CD14-positive monocyte (primary cell): Measurements from ENCODE around the gene GAREM1. TPM values are rescaled to one million over a fixed set of nuclear protein-coding genes. Genes with fewer than 3 reads are reported as not detected.

Source experiments
- DNase-seq, 3 donors: peaks; one replicate each; pipeline ENCODE4 v3.0.0-alpha.2; 2011 to 2022
- H2AFZ ChIP-seq: 2 replicates; pipeline ENCODE4 v1.6.0; 2012; ENCODE audit warnings: mild to moderate bottlenecking, low read depth, low read length, inconsistent platforms; ENCODE audit not compliant: insufficient read depth, poor library complexity, severe bottlenecking
- H3K27ac ChIP-seq, 2 donors: 1 replicate in 1 of 2; 2 replicates in 1 of 2; pipeline ENCODE4 v1.5.1; 2012 to 2013; ENCODE audit warnings: low read length in 2 of 2, control low read depth in 1 of 2, inconsistent platforms in 1 of 2, low read depth in 1 of 2, mild to moderate bottlenecking in 1 of 2
- H3K27me3 ChIP-seq, 2 donors: one replicate each; pipeline versions ENCODE4 v1.6.0 to v1.6.1; 2011 to 2013; ENCODE audit warnings: low read length in 2 of 2; ENCODE audit not compliant: control insufficient read depth in 2 of 2, insufficient read depth in 2 of 2
- H3K36me3 ChIP-seq, 2 donors: replicated peaks in 1 of 2; 1 replicate in 1 of 2; 2 replicates in 1 of 2; pipeline versions ENCODE4 v1.5.1 to v1.6.1; 2012 to 2013; ENCODE audit warnings: low read length in 2 of 2, control low read depth in 1 of 2, inconsistent platforms in 1 of 2, mild to moderate bottlenecking in 1 of 2; ENCODE audit not compliant: insufficient read depth in 2 of 2, control insufficient read depth in 1 of 2
- H3K4me1 ChIP-seq, 2 donors: 1 replicate in 1 of 2; 2 replicates in 1 of 2; pipeline versions ENCODE4 v1.5.1 to v1.6.1; 2012 to 2013; ENCODE audit warnings: low read length in 2 of 2, control low read depth in 1 of 2, inconsistent platforms in 1 of 2, mild to moderate bottlenecking in 1 of 2, moderate library complexity in 1 of 2; ENCODE audit not compliant: insufficient read depth in 2 of 2, control insufficient read depth in 1 of 2
- H3K4me2 ChIP-seq: replicated peaks from 2 replicates; pipeline ENCODE3; 2012; ENCODE audit warnings: low read length, moderate library complexity, mild to moderate bottlenecking; ENCODE audit not compliant: poor library complexity, severe bottlenecking; ENCODE audit errors: extremely low read depth
- H3K4me3 ChIP-seq, 3 experiments: fragments of 200-600 bp in 1 of 3; sonication (generic) in 1 of 3; replicated peaks in 1 of 3; 1 replicate in 2 of 3; 2 replicates in 1 of 3; pipeline ENCODE4 v1.5.1; 2011 to 2013; ENCODE audit warnings: low read length in 3 of 3, mild to moderate bottlenecking in 3 of 3, control low read depth in 2 of 3, low read depth in 2 of 3, inconsistent platforms in 1 of 3, moderate library complexity in 1 of 3
- H3K79me2 ChIP-seq: 2 replicates; pipeline ENCODE4 v1.6.0; 2012; ENCODE audit warnings: mild to moderate bottlenecking, control low read depth, inconsistent platforms, low read length, moderate library complexity; ENCODE audit not compliant: insufficient read depth
- H3K9ac ChIP-seq: 2 replicates; pipeline ENCODE4 v1.6.0; 2017; ENCODE audit warnings: low read length, mild to moderate bottlenecking; ENCODE audit not compliant: insufficient read depth, poor library complexity, severe bottlenecking
- H3K9me3 ChIP-seq, 2 donors: replicated peaks in 1 of 2; 1 replicate in 1 of 2; 2 replicates in 1 of 2; pipeline versions ENCODE4 v1.5.1 to v1.6.1; 2012 to 2013; ENCODE audit warnings: low read length in 2 of 2, control low read depth in 1 of 2; ENCODE audit not compliant: control insufficient read depth in 1 of 2, insufficient read depth in 1 of 2
- H4K20me1 ChIP-seq: 2 replicates; pipeline ENCODE4 v1.6.0; 2012; ENCODE audit warnings: mild to moderate bottlenecking, low read length, control low read depth, moderate library complexity; ENCODE audit not compliant: insufficient read depth
- H3K27ac Mint-ChIP-seq, 7 donors: one replicate each; pipeline ENCODE4 v1.8.0; 2020; ENCODE audit warnings: mild to moderate bottlenecking in 7 of 7, mixed read lengths in 7 of 7, moderate library complexity in 6 of 7, inconsistent platforms in 2 of 7
- H3K27me3 Mint-ChIP-seq, 3 donors: one replicate each; pipeline ENCODE4 v1.8.0; 2021 to 2022; ENCODE audit warnings: low read depth in 3 of 3, mild to moderate bottlenecking in 3 of 3, mixed read lengths in 3 of 3, moderate library complexity in 3 of 3, inconsistent platforms in 1 of 3
- H3K36me3 Mint-ChIP-seq, 2 donors: one replicate each; pipeline ENCODE4 v1.8.0; 2020; ENCODE audit warnings: mixed read lengths in 2 of 2, inconsistent platforms in 1 of 2, mild to moderate bottlenecking in 1 of 2
- H3K4me1 Mint-ChIP-seq: one replicate; pipeline ENCODE4 v1.8.0; 2020; ENCODE audit warnings: mild to moderate bottlenecking, mixed read lengths
- H3K4me3 Mint-ChIP-seq, 2 donors: one replicate each; pipeline ENCODE4 v1.8.0; 2020; ENCODE audit warnings: mild to moderate bottlenecking in 2 of 2, mixed read lengths in 2 of 2, moderate library complexity in 1 of 2
- H3K9me3 Mint-ChIP-seq, 7 donors: one replicate each; pipeline ENCODE4 v1.8.0; 2020 to 2022; ENCODE audit warnings: mixed read lengths in 7 of 7, mild to moderate bottlenecking in 6 of 7, moderate library complexity in 6 of 7, inconsistent platforms in 2 of 7
- CTCF ChIP-seq: fragments of 200-600 bp; IDR thresholded peaks from one replicate; pipeline ENCODE4 v1.8.0; 2022; ENCODE audit warnings: antibody characterized with exemption, mild to moderate bottlenecking
- WGBS: methylation state at CpG from one replicate; pipeline ENCODE4 v1.1.5; 2013; ENCODE audit warnings: missing lambda C conversion rate; ENCODE audit not compliant: insufficient coverage; 5-methylcytosine and 5-hydroxymethylcytosine counted together
- intact Hi-C, 2 donors: fragments of 100-400 bp; cut with micrococcal nuclease; formaldehyde crosslinking; loops; one replicate each; pipeline versions ENCODE4 v1.15.0 to v1.15.1; 2023
- polyA plus RNA-seq, 3 donors: library from polyadenylated mRNA; depleted of rRNA in 1 of 3; unstranded in 2 of 3; stranded (reverse) in 1 of 3; fragments of 300-500 nt in 2 of 3; fragments of >200 nt in 1 of 3; fragmentation: Illumina TruSeq in 2 of 3; gene quantifications; 1 replicate in 2 of 3; 2 replicates in 1 of 3; pipeline ENCODE4 v1.2.3, GENCODE V29; 2012 to 2021

The GAREM1 gene
- polyA plus RNA-seq, 3 donors, result 0.24 TPM; not detected in 2

GRCh38 chr18:32429402-32429801 lies 41.3 kb downstream of the GAREM1 start:
- no peaks in the 10 kb centered on the region for H4K20me1 ChIP-seq
- 100% methylated on average over 2 of the region's 3 CpGs for WGBS
- no peaks in the 10 kb centered on the region for H3K4me1 ChIP-seq
- peaks cover 5 to 7% of the 10 kb centered on the region in 2 donors for H3K9me3 ChIP-seq
- no peak overlapping the region for H3K27ac ChIP-seq
- H3K4me3 Mint-ChIP-seq, result no peak overlapping the region
- no peaks in the 10 kb centered on the region for H3K4me1 Mint-ChIP-seq
- intact Hi-C loops, result no loop called here
- peaks cover 3 to 16% (median 10%) of the 10 kb centered on the region in 7 donors for H3K9me3 Mint-ChIP-seq
- no peak for DNase-seq
- H3K4me2 ChIP-seq, result no peak overlapping the region
- H3K4me3 ChIP-seq, result no peak overlapping the region
- peaks cover 0 to 3% (median 2%) of the 10 kb centered on the region in 3 donors for H3K27me3 Mint-ChIP-seq
- H3K27ac Mint-ChIP-seq, result no peak overlapping the region
- H3K9ac ChIP-seq, result no peak overlapping the region
- H3K79me2 ChIP-seq, result no peaks in the 10 kb centered on the region
- TF ChIP-seq CTCF, result no peak
- no peaks in the 10 kb centered on the region for H3K36me3 ChIP-seq
- H3K27me3 ChIP-seq, result no peaks in the 10 kb centered on the region
- no peaks in the 10 kb centered on the region for H3K36me3 Mint-ChIP-seq
- H2AFZ ChIP-seq, result no peak overlapping the region

- no peak overlapping the region for H3K27ac ChIP-seq
- H3K9me3 ChIP-seq, result peaks cover 5 to 7% of the 10 kb centered on the region in 2 donors
- no peaks in the 10 kb centered on the region for H3K36me3 ChIP-seq
- no peaks in the 10 kb centered on the region for H3K4me1 ChIP-seq
- H3K4me2 ChIP-seq, result no peak overlapping the region
- no peak for TF ChIP-seq CTCF
- intact Hi-C loops, result no loop called here
- Mint-ChIP-seq H3K4me1 (no peaks in the 10 kb centered on the region), H3K9me3 (peaks cover 3 to 16% (median 10%) of the 10 kb centered on the region in 7 donors), H3K27me3 (peaks cover 0 to 3% (median 0%) of the 10 kb centered on the region in 3 donors), H3K4me3 (no peak overlapping the region), H3K27ac (no peak overlapping the region), H3K36me3 (no peaks in the 10 kb centered on the region)
- H4K20me1 ChIP-seq, result no peaks in the 10 kb centered on the region
- no peak overlapping the region for H3K9ac ChIP-seq
- H3K27me3 ChIP-seq, result no peaks in the 10 kb centered on the region
- no peak overlapping the region for H2AFZ ChIP-seq
- no peaks in the 10 kb centered on the region for H3K79me2 ChIP-seq
- H3K4me3 ChIP-seq, result no peak overlapping the region
- no peak for DNase-seq
- WGBS, result no CpG with 5 or more reads among the region's 4 CpGs
These were observed 43.4 kb downstream of the GAREM1 start for GRCh38 chr18:32427084-32427900.
